ENCODE data around the gene OPN4. TPM values are rescaled to one million over a fixed set of nuclear protein-coding genes. Genes with fewer than 3 reads are reported as not detected.

OPN4 gene
- polyA plus RNA-seq, 4 donors = not detected

DNA sequence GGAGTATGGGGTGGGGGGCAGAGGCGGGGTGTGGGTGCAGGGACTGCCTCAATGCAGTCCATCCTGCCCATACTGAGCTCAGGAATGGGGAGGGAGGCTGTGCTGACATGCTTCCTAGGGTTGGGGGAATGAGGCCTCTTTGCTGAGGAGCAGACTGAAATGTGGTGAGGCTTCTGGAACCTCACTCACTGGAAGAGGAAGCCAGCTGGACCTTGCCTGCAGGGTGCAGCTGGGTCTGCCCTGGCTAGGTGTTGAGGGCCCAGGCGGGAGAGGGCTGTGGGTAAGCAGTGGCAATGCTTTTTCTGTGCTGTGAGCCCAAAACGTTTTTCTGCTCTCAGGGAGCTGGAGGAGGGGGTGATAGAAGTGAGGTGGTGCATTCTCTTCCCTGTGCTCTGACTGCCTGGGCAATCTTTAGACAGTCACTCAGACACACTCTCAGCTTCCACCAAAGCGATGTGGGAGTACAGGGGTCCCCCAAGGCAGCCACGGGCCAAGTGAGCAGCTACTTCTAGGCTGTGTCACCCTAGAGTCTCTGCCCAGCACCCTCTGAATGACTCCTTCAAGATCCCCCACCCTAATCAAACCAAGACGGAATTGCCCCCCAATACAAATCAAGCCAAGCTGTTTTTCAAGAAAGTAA lies 60.9 kb downstream of the OPN4 start:
- DNase-seq (ENCODE audit: low read depth in 4 of 4, low spot score in 2 of 4) = no peak

GRCh38 chr10:86715836-86716235 lies 61.5 kb downstream of the OPN4 start:
- DNase-seq (ENCODE audit: low read depth in 4 of 4, low spot score in 2 of 4) = no peak

Other genes starting within 250 kb of the OPN4 start
- gene WAPL, start 132.8 kb upstream of the OPN4 start, polyA plus RNA-seq (ENCODE audit: insufficient read length in 4 of 4) = 10 to 100 TPM; 43.3 to 51.8 (median 46.9) TPM
- gene LDB3, start 14.0 kb downstream of the OPN4 start, polyA plus RNA-seq (ENCODE audit: insufficient read length in 4 of 4) = 1 to 10 TPM in 2 of 4 donors, under 1 TPM in 2; 0.92 to 1.5 (median 1.0) TPM
- gene BMPR1A, start 102.1 kb downstream of the OPN4 start, polyA plus RNA-seq (ENCODE audit: insufficient read length in 4 of 4) = 10 to 100 TPM; 64.5 to 79.4 (median 71.1) TPM

All from left renal cortex interstitium (tissue), 4 donors.